Measurements from ENCODE around the gene NKAPD1. TPM values are rescaled to one million over a fixed set of nuclear protein-coding genes. Genes with fewer than 3 reads are reported as not detected.

The NKAPD1 gene
- total RNA-seq, 1 donor from 2014 or later = 27.7 TPM

- Mint-ChIP-seq H3K4me1 (ENCODE audit: low read depth, unreplicated experiment) (peaks cover 4% of the 10 kb centered on the region), H3K4me3 (ENCODE audit: unreplicated experiment) (no peak overlapping the region), H3K27ac (ENCODE audit: unreplicated experiment) (no peak overlapping the region), H3K9me3 (ENCODE audit: unreplicated experiment) (no peaks in the 10 kb centered on the region), H3K36me3 (ENCODE audit: low read depth, unreplicated experiment) (no peaks in the 10 kb centered on the region), H3K27me3 (ENCODE audit: low read depth, unreplicated experiment) (no peaks in the 10 kb centered on the region)
- H3K36me3 ChIP-seq (ENCODE audit: insufficient read depth, low read length) = no peaks in the 10 kb centered on the region
- no peaks in the 10 kb centered on the region for H3K79me2 ChIP-seq (ENCODE audit: insufficient read depth, low read length)
- H3K4me2 ChIP-seq (ENCODE audit: low read length) = no peak overlapping the region
- H3K9ac ChIP-seq (ENCODE audit: low read length) = no peak overlapping the region
- FAIRE-seq (no peak), DNase-seq (ENCODE audit: low read depth) (no peak)
- no peak for TF ChIP-seq EZH2 (IDR thresholded peaks at IDR 0.05; ENCODE audit: insufficient read depth, low read length)
- no peak for TF ChIP-seq CTCF (IDR thresholded peaks at IDR 0.05; ENCODE audit: insufficient read depth, low read depth, low read length)
- no peaks in the 10 kb centered on the region for H4K20me1 ChIP-seq (ENCODE audit: insufficient read depth, low read length)
- H3K9me3 ChIP-seq (ENCODE audit: insufficient read depth, low read depth, low read length) = no peaks in the 10 kb centered on the region
- no peaks in the 10 kb centered on the region for H3K4me1 ChIP-seq (ENCODE audit: insufficient read depth, low read length)
- no peaks in the 10 kb centered on the region for H3K27me3 ChIP-seq (ENCODE audit: insufficient read depth, low read length)
- H2AFZ ChIP-seq (ENCODE audit: low read depth, low read length) = no peak overlapping the region
- H3K4me3 ChIP-seq (ENCODE audit: insufficient read depth, low read depth, low read length) = no peak overlapping the region
- H3K27ac ChIP-seq (ENCODE audit: low read depth, low read length) = no peak overlapping the region
Measured at GRCh38 chr11:112134473-112134872, 60.4 kb downstream of the NKAPD1 start.

Other genes starting within 250 kb of the NKAPD1 start
- 24.9 and 31.1 TPM in 2 replicates for gene ALG9, start 202.7 kb upstream of the NKAPD1 start, total RNA-seq
- gene FDXACB1, start 195.1 kb upstream of the NKAPD1 start, total RNA-seq = 1.7 and 2.6 TPM in 2 replicates
- 18.4 and 18.8 TPM in 2 replicates for gene CFAP68, start 194.8 kb upstream of the NKAPD1 start, total RNA-seq
- gene CRYAB, start 162.5 kb upstream of the NKAPD1 start, total RNA-seq = 4.1 and 5.7 TPM in 2 replicates
- not detected in 2 replicates for gene HSPB2, start 161.6 kb upstream of the NKAPD1 start, total RNA-seq
- gene C11orf52, start 155.4 kb upstream of the NKAPD1 start, total RNA-seq = 0.50 and 0.60 TPM in 2 replicates
- gene DIXDC1, start 137.0 kb upstream of the NKAPD1 start, total RNA-seq = 16.5 and 17.3 TPM in 2 replicates
- 31.8 and 34.2 TPM in 2 replicates for gene DLAT, start 48.9 kb upstream of the NKAPD1 start, total RNA-seq
- gene PIH1D2, start 282 bp upstream of the NKAPD1 start, total RNA-seq = 1.0 and 1.3 TPM in 2 replicates
- gene TIMM8B, start 12.5 kb downstream of the NKAPD1 start, total RNA-seq = 68.1 and 68.9 TPM in 2 replicates
- 45.2 and 46.5 TPM in 2 replicates for gene SDHD, start 12.6 kb downstream of the NKAPD1 start, total RNA-seq
- gene IL18, start 89.8 kb downstream of the NKAPD1 start, total RNA-seq = 2.1 and 5.3 TPM in 2 replicates
- gene TEX12, start 93.1 kb downstream of the NKAPD1 start, total RNA-seq = not detected in 2 replicates
- gene BCO2, start 101.2 kb downstream of the NKAPD1 start, total RNA-seq = 0.48 and 0.62 TPM in 2 replicates
- 61.0 and 64.6 TPM in 2 replicates for gene PTS, start 152.1 kb downstream of the NKAPD1 start, total RNA-seq
- not detected in 2 replicates for gene PLET1, start 186.6 kb downstream of the NKAPD1 start, total RNA-seq